ENCODE data around the gene NEURL1B.
A peak's percentile ranks its signal among the peaks of the same experiment; 100 is the strongest.

NEURL1B gene, protein sequence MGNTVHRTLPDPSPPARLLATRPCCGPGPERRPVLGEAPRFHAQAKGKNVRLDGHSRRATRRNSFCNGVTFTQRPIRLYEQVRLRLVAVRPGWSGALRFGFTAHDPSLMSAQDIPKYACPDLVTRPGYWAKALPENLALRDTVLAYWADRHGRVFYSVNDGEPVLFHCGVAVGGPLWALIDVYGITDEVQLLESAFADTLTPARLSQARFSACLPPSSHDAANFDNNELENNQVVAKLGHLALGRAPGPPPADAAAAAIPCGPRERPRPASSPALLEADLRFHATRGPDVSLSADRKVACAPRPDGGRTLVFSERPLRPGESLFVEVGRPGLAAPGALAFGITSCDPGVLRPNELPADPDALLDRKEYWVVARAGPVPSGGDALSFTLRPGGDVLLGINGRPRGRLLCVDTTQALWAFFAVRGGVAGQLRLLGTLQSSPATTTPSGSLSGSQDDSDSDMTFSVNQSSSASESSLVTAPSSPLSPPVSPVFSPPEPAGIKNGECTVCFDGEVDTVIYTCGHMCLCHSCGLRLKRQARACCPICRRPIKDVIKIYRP

DNA sequence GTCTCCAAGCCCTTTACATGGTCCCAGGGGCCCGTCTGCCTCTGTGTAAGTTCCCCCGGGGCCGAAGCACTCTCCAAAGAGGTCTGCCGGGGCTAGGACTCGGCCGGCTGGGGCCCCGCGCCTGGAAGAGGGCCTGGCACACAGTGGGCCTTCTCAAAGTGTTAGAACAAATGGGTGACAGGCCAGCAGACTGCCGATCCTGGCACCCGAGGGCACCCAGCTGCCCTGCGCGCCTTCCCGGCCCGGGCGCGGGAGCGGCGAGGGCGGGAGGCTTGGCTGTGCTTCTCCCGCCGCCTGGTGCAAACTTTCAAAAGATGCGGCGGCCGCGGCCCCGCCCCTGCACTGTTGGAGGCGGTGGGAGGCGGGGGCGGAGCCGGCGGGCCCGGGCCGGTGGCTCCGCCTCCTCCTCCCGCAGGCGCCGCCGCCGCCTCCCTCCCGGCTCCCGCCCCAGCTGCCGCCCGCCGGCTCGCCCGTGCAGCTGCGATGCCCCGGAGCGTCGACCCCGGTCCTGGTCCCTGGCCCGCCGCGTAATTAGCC is at the start of gene NEURL1B:
TSS of gene NEURL1B (plus strand) at position 442 of the 537 bp plus-strand sequence. CDS start 144 bp downstream, outside the sequence.
- no peaks in the 10 kb centered on the region for H3K36me3 ChIP-seq (ENCODE audit: control insufficient read depth, insufficient read depth, low read length)
- H3K27ac ChIP-seq (ENCODE audit: low read depth, low read length) = peak within 1 kb of the TSS; percentile 92
- peak within 1 kb of the TSS; percentile 80 for H3K4me3 ChIP-seq (ENCODE audit: low read length)
- no peaks in the 10 kb centered on the region for H3K27me3 ChIP-seq (ENCODE audit: control insufficient read depth, insufficient read depth, low read length)
- H3K4me1 ChIP-seq (ENCODE audit: control insufficient read depth, insufficient read depth, low read length) = peaks cover 29% of the 10 kb centered on the region
- peak within 1 kb of the TSS; percentile 74 for H3K9ac ChIP-seq (ENCODE audit: low read length)

DNA sequence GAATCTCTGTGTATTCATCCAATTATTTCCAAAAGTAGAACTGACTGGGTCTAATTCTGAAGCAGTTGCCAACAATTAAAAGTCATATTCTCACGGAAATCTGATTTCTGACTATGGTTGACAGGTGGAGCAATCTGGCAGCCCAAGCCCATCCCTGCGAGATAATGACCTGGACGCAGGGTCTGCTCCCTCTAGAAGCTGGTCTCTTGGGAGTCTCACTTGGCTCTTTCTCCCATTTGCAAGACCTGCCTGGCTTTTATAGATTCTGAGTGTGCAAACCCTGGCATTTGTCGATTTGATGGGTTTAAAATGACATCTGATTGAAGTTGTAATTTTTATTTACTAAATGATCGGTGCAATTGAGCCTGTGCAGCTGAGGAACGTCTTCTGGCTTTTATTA is 49.4 kb upstream of the NEURL1B start:
- Histone ChIP-seq H3K9ac (ENCODE audit: low read length) (no peak overlapping the region), H3K4me3 (ENCODE audit: low read length) (no peak overlapping the region), H3K4me1 (ENCODE audit: control insufficient read depth, insufficient read depth, low read length) (no peaks in the 10 kb centered on the region), H3K27ac (ENCODE audit: low read depth, low read length) (no peak overlapping the region), H3K27me3 (ENCODE audit: control insufficient read depth, insufficient read depth, low read length) (no peaks in the 10 kb centered on the region), H3K36me3 (ENCODE audit: control insufficient read depth, insufficient read depth, low read length) (no peaks in the 10 kb centered on the region)

- Histone ChIP-seq H3K36me3 (ENCODE audit: control insufficient read depth, insufficient read depth, low read length) (no peaks in the 10 kb centered on the region), H3K27me3 (ENCODE audit: control insufficient read depth, insufficient read depth, low read length) (no peaks in the 10 kb centered on the region), H3K4me3 (ENCODE audit: low read length) (no peak overlapping the region), H3K9ac (ENCODE audit: low read length) (no peak overlapping the region), H3K27ac (ENCODE audit: low read depth, low read length) (no peak overlapping the region), H3K4me1 (ENCODE audit: control insufficient read depth, insufficient read depth, low read length) (no peaks in the 10 kb centered on the region)
Measured at GRCh38 chr5:172592881-172593280, 48.2 kb upstream of the NEURL1B start.

DNA sequence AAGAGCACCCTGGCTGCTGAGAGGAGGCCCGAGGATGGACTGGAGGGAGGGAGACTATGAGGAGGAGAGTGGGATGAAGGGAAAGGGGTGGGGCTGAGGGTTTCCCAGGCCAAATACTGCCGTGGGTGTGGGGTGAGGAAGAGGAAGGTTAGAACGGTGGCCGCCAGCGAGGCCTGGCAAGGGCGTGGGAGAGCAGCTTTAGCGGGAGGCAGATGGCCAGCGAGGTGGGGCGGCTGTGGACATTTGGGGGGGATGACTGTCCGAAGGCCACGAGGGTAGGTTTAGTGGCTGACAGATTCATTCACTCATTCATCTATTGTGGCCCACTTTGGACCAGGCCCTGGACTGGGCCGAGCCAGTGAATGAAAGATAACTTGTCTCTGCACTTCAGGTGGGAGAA is 47.8 kb upstream of the NEURL1B start:
- H3K27ac ChIP-seq (ENCODE audit: low read depth, low read length) = no peak overlapping the region

GRCh38 chr5:172593721-172594235 is 47.3 kb upstream of the NEURL1B start:
- Histone ChIP-seq H3K27ac (ENCODE audit: low read depth, low read length) (no peak overlapping the region), H3K4me1 (ENCODE audit: control insufficient read depth, insufficient read depth, low read length) (no peaks in the 10 kb centered on the region), H3K9ac (ENCODE audit: low read length) (no peak overlapping the region), H3K27me3 (ENCODE audit: control insufficient read depth, insufficient read depth, low read length) (no peaks in the 10 kb centered on the region), H3K36me3 (ENCODE audit: control insufficient read depth, insufficient read depth, low read length) (no peaks in the 10 kb centered on the region), H3K4me3 (ENCODE audit: low read length) (no peak overlapping the region)

More for the DNA sequence above, 47.8 kb upstream of the NEURL1B start:
- H3K4me1 ChIP-seq (ENCODE audit: control insufficient read depth, insufficient read depth, low read length) = no peaks in the 10 kb centered on the region
- no peak overlapping the region for H3K4me3 ChIP-seq (ENCODE audit: low read length)
- no peaks in the 10 kb centered on the region for H3K36me3 ChIP-seq (ENCODE audit: control insufficient read depth, insufficient read depth, low read length)
- no peaks in the 10 kb centered on the region for H3K27me3 ChIP-seq (ENCODE audit: control insufficient read depth, insufficient read depth, low read length)
- no peak overlapping the region for H3K9ac ChIP-seq (ENCODE audit: low read length)

GRCh38 chr5:172594431-172594830 is 46.6 kb upstream of the NEURL1B start:
- H3K27ac ChIP-seq (ENCODE audit: low read depth, low read length) = no peak overlapping the region
- H3K4me1 ChIP-seq (ENCODE audit: control insufficient read depth, insufficient read depth, low read length) = no peaks in the 10 kb centered on the region
- H3K27me3 ChIP-seq (ENCODE audit: control insufficient read depth, insufficient read depth, low read length) = no peaks in the 10 kb centered on the region
- H3K4me3 ChIP-seq (ENCODE audit: low read length) = no peak overlapping the region
- no peak overlapping the region for H3K9ac ChIP-seq (ENCODE audit: low read length)
- no peaks in the 10 kb centered on the region for H3K36me3 ChIP-seq (ENCODE audit: control insufficient read depth, insufficient read depth, low read length)

- H3K4me3 ChIP-seq (ENCODE audit: low read length) = no peak overlapping the region
- no peak overlapping the region for H3K9ac ChIP-seq (ENCODE audit: low read length)
- no peak overlapping the region for H3K27ac ChIP-seq (ENCODE audit: low read depth, low read length)
- no peaks in the 10 kb centered on the region for H3K4me1 ChIP-seq (ENCODE audit: control insufficient read depth, insufficient read depth, low read length)
- H3K27me3 ChIP-seq (ENCODE audit: control insufficient read depth, insufficient read depth, low read length) = no peaks in the 10 kb centered on the region
- no peaks in the 10 kb centered on the region for H3K36me3 ChIP-seq (ENCODE audit: control insufficient read depth, insufficient read depth, low read length)
Measured at GRCh38 chr5:172594867-172595466, 46.1 kb upstream of the NEURL1B start.

DNA sequence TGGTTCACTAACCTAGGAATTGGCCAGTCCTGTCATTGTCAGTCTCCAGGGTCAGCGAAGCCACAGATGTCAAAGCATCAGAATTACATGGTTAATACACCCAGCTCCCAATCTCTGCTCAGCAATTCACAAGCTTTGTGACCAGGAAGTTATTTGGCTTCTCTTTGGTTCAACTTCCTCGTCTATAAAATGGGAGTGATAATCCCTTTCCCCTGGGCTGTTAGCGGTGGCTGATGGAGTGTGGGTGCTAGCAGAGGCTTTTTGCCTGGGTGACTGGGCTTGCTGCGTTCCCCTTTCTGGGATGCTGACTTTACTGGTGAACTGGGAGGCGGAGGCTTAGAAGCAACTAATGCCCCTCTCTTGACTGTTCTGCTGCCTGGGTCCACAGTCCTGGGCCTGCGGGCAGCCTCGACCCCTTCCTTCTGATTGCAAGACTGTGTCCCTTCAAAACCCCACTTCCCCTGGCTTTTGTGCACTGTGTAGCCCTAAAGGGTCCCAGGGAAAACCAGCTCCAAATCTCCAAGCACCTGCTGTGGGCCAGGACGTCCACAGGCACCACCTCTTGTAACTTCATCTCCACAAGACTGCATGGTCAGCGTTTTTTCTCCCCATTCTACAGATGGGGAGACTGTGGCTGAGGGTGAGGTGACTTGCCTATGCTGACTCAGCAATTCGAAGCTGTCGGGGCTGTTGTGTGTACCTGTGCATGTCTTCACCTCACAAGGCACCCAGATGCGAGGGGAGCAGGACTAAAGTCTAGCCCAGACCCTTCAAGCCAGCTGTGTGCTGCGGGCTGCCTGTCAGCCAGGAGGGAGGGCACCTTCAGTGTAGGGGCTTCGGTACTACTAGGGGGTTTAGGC is 45.2 kb upstream of the NEURL1B start:
- Histone ChIP-seq H3K27ac (ENCODE audit: low read depth, low read length) (no peak overlapping the region), H3K36me3 (ENCODE audit: control insufficient read depth, insufficient read depth, low read length) (no peaks in the 10 kb centered on the region), H3K4me1 (ENCODE audit: control insufficient read depth, insufficient read depth, low read length) (no peaks in the 10 kb centered on the region), H3K4me3 (ENCODE audit: low read length) (no peak overlapping the region), H3K27me3 (ENCODE audit: control insufficient read depth, insufficient read depth, low read length) (no peaks in the 10 kb centered on the region), H3K9ac (ENCODE audit: low read length) (no peak overlapping the region)

- Histone ChIP-seq H3K9ac (ENCODE audit: low read length) (no peak overlapping the region), H3K36me3 (ENCODE audit: control insufficient read depth, insufficient read depth, low read length) (no peaks in the 10 kb centered on the region), H3K27me3 (ENCODE audit: control insufficient read depth, insufficient read depth, low read length) (no peaks in the 10 kb centered on the region), H3K27ac (ENCODE audit: low read depth, low read length) (no peak overlapping the region), H3K4me1 (ENCODE audit: control insufficient read depth, insufficient read depth, low read length) (no peaks in the 10 kb centered on the region), H3K4me3 (ENCODE audit: low read length) (no peak overlapping the region)
Measured at GRCh38 chr5:172596638-172597231, 44.3 kb upstream of the NEURL1B start.

DNA sequence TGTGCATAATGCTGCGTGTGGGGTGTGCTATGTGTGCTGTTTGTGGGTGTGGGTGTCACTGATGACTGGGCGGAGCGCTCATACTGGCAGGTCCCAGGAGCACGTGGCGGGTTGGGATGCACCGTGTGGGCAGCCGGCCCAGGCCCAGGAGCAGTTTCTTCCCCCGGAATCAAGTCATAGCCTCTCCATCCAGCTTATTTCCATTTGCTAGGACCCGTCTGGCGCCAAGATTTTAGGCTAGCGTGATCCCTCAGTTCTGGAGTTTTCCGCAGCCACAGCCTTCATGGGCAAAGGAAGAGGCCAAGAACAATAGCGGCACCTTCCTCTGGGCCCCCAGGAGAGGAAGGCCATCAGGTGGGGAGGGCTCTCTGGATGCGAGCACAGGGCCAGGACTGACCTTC is 43.3 kb upstream of the NEURL1B start:
- no peak overlapping the region for H3K27ac ChIP-seq (ENCODE audit: low read depth, low read length)

DNA sequence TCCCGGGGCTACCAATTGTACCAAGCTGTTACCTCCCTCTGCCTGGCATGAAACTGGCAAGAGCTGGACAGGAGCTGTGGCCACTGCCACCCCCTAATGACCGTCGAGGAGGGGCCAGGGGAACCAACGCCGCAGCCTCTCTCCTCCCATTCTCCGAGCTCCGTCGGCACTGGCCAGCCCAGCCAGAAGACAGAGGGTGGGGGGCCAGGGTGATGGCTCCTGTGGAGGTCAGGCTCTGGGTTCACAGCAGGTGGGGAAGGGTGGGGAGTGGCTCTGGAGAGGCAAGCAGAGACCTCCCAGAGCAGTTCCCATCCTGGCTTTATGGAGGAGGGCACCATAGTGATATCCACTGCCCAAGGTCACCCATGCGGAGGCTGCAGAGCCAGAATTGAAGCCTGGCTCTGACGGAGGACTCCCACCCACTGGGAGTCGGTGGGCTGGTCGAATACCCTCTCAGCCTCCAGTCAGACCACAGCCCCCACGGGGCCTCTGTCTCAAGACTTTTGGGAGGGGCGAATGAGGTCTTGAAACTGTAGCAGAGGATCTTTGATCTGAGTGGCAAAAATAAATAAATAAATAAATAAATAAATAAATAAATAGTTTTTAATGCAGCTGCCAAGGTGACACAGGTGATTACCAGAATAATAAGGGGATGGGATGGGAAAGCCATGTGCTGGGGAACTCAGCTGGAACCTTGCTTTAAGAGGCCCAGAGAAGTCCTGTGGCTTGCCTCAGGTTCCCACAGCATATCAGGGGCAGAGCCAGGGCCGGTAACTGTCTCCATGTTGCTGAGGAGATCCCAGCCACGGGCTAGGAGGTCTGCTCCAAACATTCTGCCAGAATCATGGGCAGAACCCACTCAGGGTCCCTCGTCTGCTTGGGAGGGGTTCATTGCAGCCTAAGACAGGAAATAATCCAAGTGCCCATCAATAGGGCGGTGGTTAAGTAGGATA is 42.5 kb upstream of the NEURL1B start:
- no peak overlapping the region for H3K27ac ChIP-seq (ENCODE audit: low read depth, low read length)
- H3K27me3 ChIP-seq (ENCODE audit: control insufficient read depth, insufficient read depth, low read length) = no peaks in the 10 kb centered on the region
- no peaks in the 10 kb centered on the region for H3K36me3 ChIP-seq (ENCODE audit: control insufficient read depth, insufficient read depth, low read length)
- H3K4me3 ChIP-seq (ENCODE audit: low read length) = no peak overlapping the region
- H3K4me1 ChIP-seq (ENCODE audit: control insufficient read depth, insufficient read depth, low read length) = peaks cover 6% of the 10 kb centered on the region
- H3K9ac ChIP-seq (ENCODE audit: low read length) = no peak overlapping the region

More for the DNA sequence above, 43.3 kb upstream of the NEURL1B start:
- Histone ChIP-seq H3K4me1 (ENCODE audit: control insufficient read depth, insufficient read depth, low read length) (no peaks in the 10 kb centered on the region), H3K9ac (ENCODE audit: low read length) (no peak overlapping the region), H3K4me3 (ENCODE audit: low read length) (no peak overlapping the region), H3K36me3 (ENCODE audit: control insufficient read depth, insufficient read depth, low read length) (no peaks in the 10 kb centered on the region), H3K27me3 (ENCODE audit: control insufficient read depth, insufficient read depth, low read length) (no peaks in the 10 kb centered on the region)
